Measurements from ENCODE around the gene PCDH20.
"Not testable (repeated sequence)": the region's sequence is repeated elsewhere in the genome, so short reads cannot be mapped to it uniquely, and the experiment has no call there.

The PCDH20 gene

DNA sequence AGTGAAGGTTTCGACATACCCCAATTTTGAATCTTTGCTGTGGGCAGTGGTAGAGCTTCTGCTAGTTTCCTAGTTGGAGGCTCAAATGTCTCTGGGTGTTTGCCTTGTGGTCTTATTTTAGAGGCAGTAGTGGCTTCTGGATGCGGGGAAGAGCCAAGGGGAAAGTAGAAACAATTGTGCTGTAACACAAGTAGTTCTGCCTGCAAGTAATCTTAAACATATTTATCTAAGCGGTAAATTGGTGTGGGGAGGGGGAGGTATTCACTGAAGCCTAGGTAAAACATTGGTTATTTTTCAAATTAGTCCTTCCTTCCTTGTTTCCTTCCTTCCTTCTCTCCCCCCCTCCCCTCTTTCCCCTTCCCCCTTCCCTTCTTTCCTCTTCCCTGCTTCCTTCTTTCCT lies at the start of gene PCDH20:
Gene PCDH20, minus strand, starts transcription at position 101 of the 400 bp plus-strand sequence. CDS start 691 bp downstream, outside the sequence.
- no peak for DNase-seq

DNA sequence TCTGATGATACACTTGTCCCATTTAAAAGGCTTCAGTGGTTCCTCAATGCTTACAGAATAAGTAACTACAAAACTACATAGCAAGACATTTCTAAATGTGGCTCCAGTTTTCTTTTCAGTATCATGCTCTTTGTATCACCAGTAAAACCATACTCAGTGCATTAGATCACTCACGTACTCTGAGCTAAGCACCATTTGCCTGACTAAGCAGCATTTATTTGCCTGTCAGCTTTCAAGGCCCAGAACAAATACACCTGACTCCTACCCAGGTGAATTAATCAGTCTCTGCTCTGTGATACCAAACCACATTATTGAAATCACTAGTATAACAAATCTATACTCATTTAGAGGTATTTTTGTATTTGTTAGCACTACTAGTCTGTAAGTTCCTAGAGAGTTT lies 47.4 kb upstream of the PCDH20 start:
- DNase-seq = no peak

- DNase-seq = no peak
Observed at GRCh38 chr13:61453121-61453520, 37.5 kb upstream of the PCDH20 start.

GRCh38 chr13:61432029-61432428 lies 16.4 kb upstream of the PCDH20 start:
- no peak for DNase-seq

DNA sequence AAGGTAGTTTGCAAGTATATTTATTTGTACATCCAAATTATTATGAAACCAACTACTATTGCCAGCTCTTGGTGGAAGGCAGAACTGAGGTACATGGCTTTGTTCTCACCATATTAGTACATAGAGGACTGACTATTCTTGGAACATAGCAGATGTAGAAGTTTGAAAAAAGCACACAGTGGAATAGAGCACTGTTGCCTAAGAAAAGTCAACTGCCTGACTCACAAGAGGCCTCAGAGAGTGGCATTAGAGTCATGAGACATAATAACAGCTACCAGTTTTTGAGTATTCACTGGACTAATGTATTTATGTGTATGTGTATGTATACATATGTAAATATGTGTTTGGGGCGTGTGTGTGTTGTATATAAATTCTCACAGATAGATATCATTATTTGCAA lies 8.3 kb upstream of the PCDH20 start:
- DNase-seq = no peak

GRCh38 chr13:61417086-61417570 lies 1.5 kb upstream of the PCDH20 start:
- no peak for DNase-seq

- no peak for DNase-seq
Observed at GRCh38 chr13:61415058-61415721, 459 bp downstream of the PCDH20 start.

DNA sequence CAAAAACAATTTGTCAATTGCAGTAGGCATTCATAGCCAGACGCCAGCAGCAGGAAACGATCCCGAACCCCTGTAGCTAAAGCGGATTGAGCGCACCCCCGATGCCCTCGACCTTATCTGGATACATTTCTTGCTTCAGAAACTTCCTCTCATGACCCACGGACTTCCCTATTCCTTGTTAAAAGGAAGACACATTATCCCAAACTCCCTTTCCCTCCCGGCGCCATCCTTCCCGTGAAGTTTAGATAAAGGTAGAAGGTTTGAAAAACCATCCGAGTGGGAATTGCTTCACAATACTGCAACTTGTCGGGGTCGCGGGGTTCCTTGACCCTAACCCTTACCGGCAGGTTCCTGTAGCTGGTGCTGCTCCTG lies 977 bp downstream of the PCDH20 start:
- DNase-seq = no peak

DNA sequence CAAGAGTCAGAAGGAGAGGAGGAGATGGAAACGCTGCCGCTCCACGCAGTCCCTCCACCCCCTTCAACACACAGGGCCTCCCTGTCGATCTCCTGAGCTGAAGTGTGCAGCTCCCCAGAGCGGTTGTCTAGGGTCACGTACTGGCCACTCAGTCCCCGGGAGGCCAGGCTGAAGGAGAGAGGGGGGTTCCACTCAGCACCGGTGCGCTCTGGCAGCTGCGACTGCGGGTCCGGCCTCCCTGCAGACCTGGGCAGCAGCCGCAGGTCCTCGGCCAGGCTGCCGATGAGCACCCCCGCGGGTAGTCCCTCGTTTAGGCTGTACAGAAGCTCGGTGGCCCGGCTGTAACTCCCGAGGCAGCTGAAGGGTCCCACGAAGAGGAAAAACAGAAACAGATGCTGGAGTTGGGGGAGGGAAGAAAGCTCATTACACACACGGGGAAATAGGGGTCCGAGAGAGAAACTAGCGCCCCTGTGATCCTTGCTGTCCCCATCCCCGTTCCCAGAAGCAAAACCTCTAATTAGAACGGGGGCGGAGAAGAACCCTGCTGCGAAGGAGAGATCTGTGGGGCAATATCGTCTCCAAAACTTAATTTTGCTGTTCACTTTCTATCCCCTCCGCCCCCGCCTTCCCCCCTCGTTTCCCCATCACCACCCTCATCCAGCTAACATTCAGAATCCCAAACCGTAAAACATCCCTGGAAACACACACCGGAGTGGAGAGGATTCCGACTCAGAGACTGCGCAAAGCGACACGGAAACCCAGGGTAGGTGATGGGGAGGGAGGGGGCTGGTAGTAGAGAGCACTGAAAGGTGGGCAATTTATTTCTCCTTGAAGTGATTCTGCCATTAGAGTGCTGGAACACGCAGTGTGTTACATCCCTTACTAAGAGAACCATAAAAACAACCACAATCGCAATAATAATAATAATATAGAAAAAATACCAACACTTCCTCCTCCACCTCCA lies 1.8 kb downstream of the PCDH20 start:
- no peak for DNase-seq

DNA sequence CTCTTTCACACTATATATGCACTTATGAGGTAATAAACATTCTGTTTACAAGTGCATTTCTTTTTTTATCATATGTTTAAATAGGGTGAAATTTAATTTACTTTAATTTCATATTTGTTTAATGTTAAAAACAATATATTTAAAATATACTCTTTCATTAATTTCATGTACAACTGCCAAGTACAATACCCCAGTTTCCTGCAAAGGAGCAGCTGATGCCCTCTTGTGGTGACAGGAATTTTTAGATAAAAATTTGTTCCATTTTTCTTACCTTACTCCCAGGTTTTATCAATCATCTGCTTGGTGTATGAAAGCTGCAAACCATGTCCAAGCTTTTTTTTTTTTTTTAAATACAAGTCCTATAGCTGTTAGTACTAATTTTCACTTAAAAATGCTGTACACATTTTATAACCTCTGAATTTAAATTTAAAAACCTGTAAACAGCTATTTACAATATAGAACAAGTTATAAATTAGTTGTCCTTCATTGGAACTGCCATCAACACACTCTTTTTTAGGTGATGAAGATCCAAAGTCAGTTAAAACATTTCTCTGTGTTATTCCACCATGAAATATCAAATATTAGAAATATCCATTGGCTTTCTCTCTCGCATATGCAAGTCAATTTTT lies 4.9 kb downstream of the PCDH20 start:
- DNase-seq = no peak

DNA sequence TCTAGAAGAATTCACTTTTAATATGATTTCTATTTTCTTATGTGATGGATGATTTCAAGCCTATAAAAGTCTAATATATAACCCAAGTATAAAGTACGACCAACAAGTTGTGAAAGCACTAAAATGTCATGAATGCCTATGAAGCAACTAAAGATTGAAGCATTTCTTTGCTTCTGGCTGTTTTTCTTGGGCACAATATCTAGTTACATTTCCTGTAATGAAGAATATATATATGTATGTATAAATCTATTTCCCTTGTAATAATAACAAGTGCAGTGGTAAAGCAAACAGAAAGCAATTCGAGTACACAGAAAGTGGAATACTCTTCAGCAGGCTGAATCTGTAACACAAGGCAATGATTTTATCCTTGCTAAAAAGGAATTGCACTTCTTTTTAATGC lies 5.4 kb downstream of the PCDH20 start:
- DNase-seq = no peak

GRCh38 chr13:61408571-61408970 lies 7.1 kb downstream of the PCDH20 start:
- no peak for DNase-seq

GRCh38 chr13:61406275-61406674 lies 9.4 kb downstream of the PCDH20 start:
- DNase-seq = no peak

DNA sequence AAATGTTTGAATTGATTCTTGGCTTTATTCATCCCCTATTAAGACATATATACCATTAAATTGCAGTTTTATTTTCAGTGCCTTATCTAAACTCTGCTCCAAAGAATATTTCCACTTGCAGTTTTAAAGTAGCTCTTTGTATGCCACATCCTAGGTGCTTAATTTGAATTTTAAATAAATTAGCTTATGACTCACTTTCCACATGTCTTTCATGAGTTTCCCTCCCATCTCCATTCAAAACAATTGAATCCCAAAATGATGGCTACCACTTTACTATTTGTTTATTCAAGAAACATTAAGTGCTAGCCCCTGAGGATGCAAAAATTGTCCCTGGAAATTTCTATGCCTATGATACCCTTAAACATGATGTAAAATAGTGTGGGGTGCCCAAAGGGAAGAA lies 19.5 kb downstream of the PCDH20 start:
- DNase-seq = no peak

DNA sequence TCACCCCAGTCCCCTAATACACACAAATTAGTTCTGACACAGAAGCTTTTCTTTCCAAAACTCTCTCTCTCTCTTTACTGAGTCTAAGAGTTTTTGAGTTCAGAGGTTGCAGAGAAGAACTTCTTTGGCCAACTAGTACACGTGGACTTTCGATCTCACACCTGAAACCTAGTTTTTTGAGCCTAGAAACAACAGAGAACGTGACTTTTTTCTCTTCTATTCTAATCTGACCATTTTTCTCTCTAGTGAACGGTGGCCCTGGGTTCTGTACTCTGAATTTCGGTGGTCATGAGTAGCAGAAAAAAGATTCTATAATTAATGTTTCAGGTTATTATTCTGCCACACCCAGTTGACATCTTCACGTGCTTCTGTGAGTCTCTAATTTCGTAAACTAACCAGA lies 24.2 kb downstream of the PCDH20 start:
- DNase-seq = no peak

DNA sequence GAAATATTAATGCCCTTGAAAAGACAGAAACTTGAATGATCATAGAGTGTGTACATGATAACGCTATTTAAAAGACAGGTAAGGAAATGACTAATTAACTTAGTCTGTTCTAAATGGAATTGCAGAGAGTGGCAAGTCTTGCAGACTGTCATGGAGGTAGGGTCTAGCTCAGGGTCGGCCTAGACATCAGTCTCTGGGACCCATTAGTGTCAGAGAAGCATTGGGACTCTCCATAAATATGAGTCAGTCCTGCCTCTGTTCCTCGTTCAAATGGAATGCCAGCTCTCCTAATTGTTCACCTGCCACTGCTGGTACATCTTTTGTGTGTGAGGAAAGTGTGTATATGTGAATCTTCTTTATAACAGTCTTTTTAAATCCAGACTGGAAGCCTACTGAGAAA lies 28.0 kb downstream of the PCDH20 start:
- no peak for DNase-seq

DNA sequence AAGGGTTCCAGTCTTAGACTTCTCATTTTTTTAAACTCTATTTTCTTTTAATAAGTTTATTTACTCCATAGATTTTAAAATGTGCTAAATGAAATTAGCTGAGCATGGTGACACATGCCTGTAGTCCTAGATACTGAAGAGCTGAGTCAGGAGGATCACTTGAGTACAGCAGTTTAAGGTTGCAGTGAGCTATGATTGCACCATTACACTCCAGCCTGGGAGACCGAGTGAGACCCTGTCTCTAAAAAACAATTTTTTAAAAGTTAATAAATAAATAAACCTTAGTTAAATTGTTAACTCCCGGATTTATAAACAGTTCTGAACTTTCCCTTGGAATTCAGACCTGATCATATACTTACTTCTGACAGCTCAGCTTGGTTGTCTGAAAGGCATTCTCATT lies 32.5 kb downstream of the PCDH20 start:
- no peak for DNase-seq

DNA sequence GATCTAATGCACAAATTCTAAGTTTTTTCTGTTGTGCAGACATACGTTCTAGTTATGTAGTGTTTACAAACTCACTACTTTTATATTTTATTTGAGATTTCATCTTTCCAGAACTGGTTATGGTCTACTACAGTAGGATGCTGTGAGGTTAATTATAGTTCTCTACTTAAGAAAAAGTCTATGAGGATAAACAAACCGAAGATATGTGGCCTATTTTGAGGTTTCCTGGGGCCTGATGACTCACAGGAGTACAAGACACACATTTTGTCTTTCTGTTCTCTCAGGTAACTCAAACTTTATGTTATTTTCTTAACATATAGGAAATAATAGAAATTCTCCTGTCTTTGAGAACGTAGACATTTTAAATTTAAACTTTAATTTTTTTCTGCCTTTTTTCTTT lies 45.1 kb downstream of the PCDH20 start:
- DNase-seq = no peak

GRCh38 chr13:61364690-61365089 lies 51.0 kb downstream of the PCDH20 start:
- DNase-seq = not testable (repeated sequence)

DNA sequence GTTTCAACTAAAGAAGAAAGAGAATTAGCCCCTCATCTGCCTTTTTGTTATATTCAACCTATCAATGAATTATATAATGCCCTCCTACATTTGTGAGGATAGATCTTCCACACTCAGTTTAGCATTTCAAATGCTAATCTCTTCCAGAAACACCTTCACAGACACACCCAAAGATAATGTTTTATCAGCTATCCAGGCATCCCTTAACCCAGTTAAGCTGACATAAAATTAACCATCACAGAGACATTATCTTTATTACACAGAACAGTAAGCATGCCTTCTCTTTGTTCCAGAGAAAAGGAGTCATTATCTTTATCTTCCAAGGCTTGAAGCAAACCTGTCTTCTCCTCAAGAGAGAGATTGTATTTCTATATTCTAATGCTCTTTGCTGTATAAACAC lies 53.1 kb downstream of the PCDH20 start:
- DNase-seq = no peak

Measured in activated CD4-positive, alpha-beta T cell treated with anti-CD3 and anti-CD28 coated beads for 48 hours (primary cell).